Keratinocyte (primary cell): Measurements from ENCODE around the gene TPST2. TPM values are rescaled to one million over a fixed set of nuclear protein-coding genes. Genes with fewer than 3 reads are reported as not detected.

Source experiments
- DNase-seq: peaks from one replicate; pipeline ENCODE4 v3.0.0-alpha.2; 2011; ENCODE audit warnings: low read depth, missing footprints, low spot score
- FAIRE-seq: peaks from 2 replicates; lab custom pipeline; 2011; peaks lifted over from hg19 to GRCh38; lab: Jason Lieb, UNC
- H2AFZ ChIP-seq: 2 replicates; pipeline ENCODE4 v1.6.0; 2012; ENCODE audit warnings: low read length, control low read depth, inconsistent platforms; ENCODE audit not compliant: control insufficient read depth
- H3K27ac ChIP-seq: 2 replicates; pipeline ENCODE4 v1.5.1; 2011; ENCODE audit warnings: low read length; ENCODE audit not compliant: control insufficient read depth, insufficient read depth
- H3K27me3 ChIP-seq: 3 replicates; pipeline ENCODE4 v1.6.0; 2011; ENCODE audit warnings: low read length; ENCODE audit not compliant: control insufficient read depth, insufficient read depth; ENCODE audit errors: extremely low read depth
- H3K36me3 ChIP-seq, 2 experiments: 2 replicates in 1 of 2; 3 replicates in 1 of 2; pipeline ENCODE4 v1.5.1; 2011; ENCODE audit warnings: low read length in 2 of 2, mild to moderate bottlenecking in 1 of 2; ENCODE audit not compliant: control insufficient read depth in 2 of 2, insufficient read depth in 2 of 2; ENCODE audit errors: extremely low read depth in 1 of 2
- H3K4me1 ChIP-seq: 3 replicates; pipeline ENCODE4 v1.5.1; 2011; ENCODE audit warnings: low read length; ENCODE audit not compliant: control insufficient read depth, insufficient read depth; ENCODE audit errors: extremely low read depth
- H3K4me2 ChIP-seq: 3 replicates; pipeline ENCODE4 v1.6.0; 2011; ENCODE audit warnings: low read depth, low read length; ENCODE audit not compliant: control insufficient read depth, insufficient read depth; ENCODE audit errors: extremely low read depth
- H3K4me3 ChIP-seq, 3 experiments: fragments of 200-600 bp in 1 of 3; sonication (generic) in 1 of 3; 2 replicates in 2 of 3; 3 replicates in 1 of 3; pipeline ENCODE4 v1.5.1; 2011 to 2016; ENCODE audit warnings: low read length in 3 of 3, mild to moderate bottlenecking in 3 of 3, control low read depth in 2 of 3, inconsistent platforms in 1 of 3, low read depth in 1 of 3, mixed read lengths in 1 of 3, mixed run types in 1 of 3, moderate library complexity in 1 of 3; ENCODE audit not compliant: control insufficient read depth in 2 of 3, insufficient read depth in 2 of 3; ENCODE audit errors: extremely low read depth in 1 of 3
- H3K79me2 ChIP-seq: 2 replicates; pipeline ENCODE4 v1.6.0; 2012; ENCODE audit warnings: low read length; ENCODE audit not compliant: control insufficient read depth, insufficient read depth
- H3K9ac ChIP-seq: 3 replicates; pipeline ENCODE4 v1.6.0; 2011; ENCODE audit warnings: low read length; ENCODE audit not compliant: control insufficient read depth, insufficient read depth; ENCODE audit errors: extremely low read depth
- H3K9me1 ChIP-seq: 3 replicates; pipeline ENCODE4 v1.6.0; 2011; ENCODE audit warnings: low read length; ENCODE audit not compliant: control insufficient read depth, insufficient read depth; ENCODE audit errors: extremely low read depth
- H3K9me3 ChIP-seq: 2 replicates; pipeline ENCODE4 v1.5.1; 2012; ENCODE audit warnings: low read depth, low read length; ENCODE audit not compliant: control insufficient read depth
- H4K20me1 ChIP-seq: 3 replicates; pipeline ENCODE4 v1.6.0; 2011; ENCODE audit warnings: low read length; ENCODE audit not compliant: control insufficient read depth, insufficient read depth; ENCODE audit errors: extremely low read depth
- EZH2 ChIP-seq: IDR thresholded peaks from one replicate; pipeline ENCODE4 v1.6.1; 2012; ENCODE audit warnings: inconsistent platforms, mild to moderate bottlenecking, low read length, moderate library complexity
- dilution Hi-C: fragments of 300-500 bp; cut with MboI; formaldehyde crosslinking; loops from one replicate; pipeline ENCODE4 v1.7.0; 2020; ENCODE audit warnings: low sequenced_read_pairs; ENCODE audit not compliant: extremely low pct_ligation_motif_present
- polyA plus RNA-seq, 5 experiments: library from polyadenylated mRNA; depleted of rRNA in 3 of 5; stranded (reverse) in 3 of 5; stranded (forward) in 1 of 5; unstranded in 1 of 5; fragments of >200 nt; gene quantifications; 1 replicate in 1 of 5; 2 replicates in 3 of 5; 3 replicates in 1 of 5; pipeline versions ENCODE4 v1.2.1 to v1.2.3, GENCODE V29; 2011 to 2012; ENCODE audit warnings: missing spikeins in 2 of 5, low read depth in 1 of 5, low replicate concordance in 1 of 5
- TF ChIP-seq, protein P1 (sequence below), 3 experiments: IDR thresholded peaks in 1 of 3; conservative IDR thresholded peaks in 1 of 3; optimal IDR thresholded peaks in 1 of 3; 2 replicates in 2 of 3; 3 replicates in 1 of 3; pipeline versions ENCODE3 to v1.5.1; 2011; ENCODE audit warnings: low read length in 3 of 3, mild to moderate bottlenecking in 3 of 3, moderate library complexity in 2 of 3, control low read depth in 1 of 3, inconsistent platforms in 1 of 3; ENCODE audit not compliant: insufficient read depth in 2 of 3; ENCODE audit errors: extremely low read depth in 1 of 3

Gene TPST2
- polyA plus RNA-seq, 1 donor (not counting 4 experiments of a cell fraction or from before 2014, with no cell fraction given), result 22.4 TPM

DNA sequence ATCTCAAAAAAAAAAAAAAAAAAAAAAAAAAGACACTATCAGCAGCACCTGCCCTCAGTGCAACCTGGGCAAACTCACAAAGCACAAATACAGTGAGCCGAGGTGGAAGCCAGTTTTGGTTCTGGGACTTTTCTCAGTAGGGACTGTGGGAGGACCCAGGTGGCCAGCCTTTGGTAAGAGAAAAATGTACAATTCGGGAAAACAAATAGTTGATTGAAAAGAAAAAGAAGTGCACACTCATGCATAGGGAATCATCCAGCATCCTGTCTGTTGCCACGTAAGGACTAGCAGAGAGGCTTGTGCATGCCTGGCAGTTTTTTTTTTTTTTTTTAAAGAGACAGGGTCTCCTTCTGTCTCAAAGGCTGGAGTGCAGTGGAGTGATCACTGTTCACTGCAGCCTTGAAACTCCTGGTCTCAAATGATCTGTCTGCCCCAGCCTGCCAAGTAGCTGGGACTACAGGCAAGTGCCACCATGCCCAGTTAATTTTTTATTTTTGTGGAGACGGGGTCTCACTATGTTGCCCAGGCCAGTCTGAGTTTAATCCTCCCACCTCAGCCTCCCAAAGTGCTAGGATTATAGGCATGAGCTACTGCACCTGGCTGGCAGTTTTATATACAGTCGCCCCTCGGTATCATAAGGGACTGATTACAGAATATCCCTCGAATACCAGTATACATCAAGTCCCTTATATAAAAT lies 36.7 kb downstream of the TPST2 start:
- no peak for TF ChIP-seq EZH2
- TF ChIP-seq, protein P1, sequence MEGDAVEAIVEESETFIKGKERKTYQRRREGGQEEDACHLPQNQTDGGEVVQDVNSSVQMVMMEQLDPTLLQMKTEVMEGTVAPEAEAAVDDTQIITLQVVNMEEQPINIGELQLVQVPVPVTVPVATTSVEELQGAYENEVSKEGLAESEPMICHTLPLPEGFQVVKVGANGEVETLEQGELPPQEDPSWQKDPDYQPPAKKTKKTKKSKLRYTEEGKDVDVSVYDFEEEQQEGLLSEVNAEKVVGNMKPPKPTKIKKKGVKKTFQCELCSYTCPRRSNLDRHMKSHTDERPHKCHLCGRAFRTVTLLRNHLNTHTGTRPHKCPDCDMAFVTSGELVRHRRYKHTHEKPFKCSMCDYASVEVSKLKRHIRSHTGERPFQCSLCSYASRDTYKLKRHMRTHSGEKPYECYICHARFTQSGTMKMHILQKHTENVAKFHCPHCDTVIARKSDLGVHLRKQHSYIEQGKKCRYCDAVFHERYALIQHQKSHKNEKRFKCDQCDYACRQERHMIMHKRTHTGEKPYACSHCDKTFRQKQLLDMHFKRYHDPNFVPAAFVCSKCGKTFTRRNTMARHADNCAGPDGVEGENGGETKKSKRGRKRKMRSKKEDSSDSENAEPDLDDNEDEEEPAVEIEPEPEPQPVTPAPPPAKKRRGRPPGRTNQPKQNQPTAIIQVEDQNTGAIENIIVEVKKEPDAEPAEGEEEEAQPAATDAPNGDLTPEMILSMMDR (optimal IDR thresholded peaks at IDR 0.05 in 1 of 3, IDR thresholded peaks at IDR 0.05 in 1 of 3, conservative IDR thresholded peaks at IDR 0.05 in 1 of 3; ENCODE audit: extremely low read depth in 1 of 3, insufficient read depth in 2 of 3, low read length in 3 of 3), result no peak
- Histone ChIP-seq H3K79me2 (peaks cover 16% of the 10 kb centered on the region), H3K9ac (peak overlapping the region; percentile 75), H3K9me1 (no peaks in the 10 kb centered on the region), H3K4me1 (peaks cover 42% of the 10 kb centered on the region), H3K27ac (peak overlapping the region; percentile 91), H3K27me3 (no peaks in the 10 kb centered on the region), H3K4me2 (peak overlapping the region; percentile 90), H3K9me3 (no peaks in the 10 kb centered on the region), H3K36me3 (no peaks in the 10 kb centered on the region), H2AFZ (peak overlapping the region; percentile 66), H3K4me3 (peak overlapping the region in 2 of 3 experiments; percentile 55 to 61), H4K20me1 (no peaks in the 10 kb centered on the region)
- dilution Hi-C loops, result no loop called here
- FAIRE-seq (peak; percentile 95), DNase-seq (peak; percentile 45)

DNA sequence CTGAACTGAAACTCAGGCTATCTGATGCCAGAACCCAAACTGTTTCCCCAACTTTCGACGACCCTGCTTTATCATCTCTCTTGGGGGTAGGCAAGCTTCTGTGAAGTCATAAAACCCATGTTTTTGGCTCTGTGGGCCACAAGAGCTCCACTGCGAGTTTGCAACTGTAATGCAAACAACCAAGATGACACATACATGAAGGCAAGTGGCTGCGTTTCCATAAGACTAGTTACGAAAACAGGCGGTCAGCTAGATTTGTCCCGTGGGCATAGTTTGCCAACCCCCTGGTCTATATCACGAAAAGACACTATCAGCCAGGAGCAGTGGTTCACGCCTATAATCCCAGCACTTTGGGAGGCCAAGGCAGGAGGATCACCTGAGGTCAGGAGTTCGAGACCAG lies 37.5 kb downstream of the TPST2 start:
- Histone ChIP-seq H2AFZ (no peak overlapping the region), H3K9me3 (no peaks in the 10 kb centered on the region), H3K79me2 (peaks cover 16% of the 10 kb centered on the region), H3K9me1 (no peaks in the 10 kb centered on the region), H3K4me1 (peaks cover 42% of the 10 kb centered on the region), H3K9ac (peak overlapping the region; percentile 6), H3K4me2 (peak overlapping the region; percentile 90), H4K20me1 (no peaks in the 10 kb centered on the region), H3K4me3 (no peak overlapping the region), H3K36me3 (no peaks in the 10 kb centered on the region), H3K27ac (peak overlapping the region; percentile 91), H3K27me3 (no peaks in the 10 kb centered on the region)
- DNase-seq, result no peak
- FAIRE-seq, result no peak
- TF ChIP-seq EZH2, result no peak
- TF ChIP-seq, protein P1 (optimal IDR thresholded peaks at IDR 0.05 in 1 of 3, IDR thresholded peaks at IDR 0.05 in 1 of 3, conservative IDR thresholded peaks at IDR 0.05 in 1 of 3; ENCODE audit: extremely low read depth in 1 of 3, insufficient read depth in 2 of 3, low read length in 3 of 3), result no peak
- dilution Hi-C loops, result no loop called here
